A549 (cell line): Measurements from ENCODE around the gene ZFHX3. TPM values are rescaled to one million over a fixed set of nuclear protein-coding genes. Genes with fewer than 3 reads are reported as not detected.
A peak's percentile ranks its signal among the peaks of the same experiment; 100 is the strongest.

Experiments used
- ATAC-seq, 2 experiments: fragments of 200-7000 bp in 1 of 2; fragments of >200 bp in 1 of 2; cut with Nextera tagmentation in 1 of 2; cut with Tn5 transposase in 1 of 2; 3 replicates each; pipeline versions ENCODE4 v1.8.0 to v1.9.1; 2018 to 2020; ENCODE audit warnings: mild to moderate bottlenecking in 1 of 2, moderate library complexity in 1 of 2
- CTCF ChIA-PET: fragments of 300-600 bp; sonication (Branson Sonifier 250); formaldehyde crosslinking; extraction: SDS; loops from one replicate; lab custom pipeline; 2021; ENCODE audit warnings: antibody characterized with exemption, inconsistent platforms; lab: Yijun Ruan, JAX
- POLR2A ChIA-PET: fragments of 350-600 bp; formaldehyde crosslinking; extraction: SDS; loops from one replicate; lab custom pipeline; 2021; ENCODE audit warnings: antibody characterized with exemption, inconsistent platforms; lab: Yijun Ruan, JAX
- DNase-seq, 2 experiments: peaks; one replicate each; pipeline versions ENCODE4 v3.0.0 to v3.0.0-alpha.2; 2011 to 2016; ENCODE audit warnings: low read depth in 1 of 2, low spot score in 1 of 2
- FAIRE-seq: peaks from 2 replicates; lab custom pipeline; 2011; peaks lifted over from hg19 to GRCh38; lab: Jason Lieb, UNC
- H3K27ac ChIP-seq, 2 experiments: fragments of >200 bp; sonication (Bioruptor Twin); formaldehyde crosslinking; 3 replicates each; pipeline ENCODE4 v1.5.1; 2016 to 2017
- H3K4me1 ChIP-seq: fragments of >200 bp; sonication (Bioruptor Twin); formaldehyde crosslinking; 3 replicates; pipeline ENCODE4 v1.6.1; 2016
- H3K4me2 ChIP-seq: fragments of >200 bp; sonication (Bioruptor Twin); formaldehyde crosslinking; 3 replicates; pipeline ENCODE4 v1.6.1; 2016
- H3K4me3 ChIP-seq: fragments of >200 bp; sonication (Bioruptor Twin); formaldehyde crosslinking; 3 replicates; pipeline ENCODE4 v1.5.1; 2016
- H3K9me3 ChIP-seq: fragments of >200 bp; sonication (Bioruptor Twin); formaldehyde crosslinking; 3 replicates; pipeline ENCODE4 v1.6.1; 2016
- BHLHE40 ChIP-seq: IDR thresholded peaks from 2 replicates; pipeline ENCODE4 v1.6.1; 2012; ENCODE audit warnings: low read depth, low read length, inconsistent platforms
- CBX2 ChIP-seq: fragments of 200-600 bp; sonication (generic); IDR thresholded peaks from 2 replicates; pipeline ENCODE4 v1.6.1; 2016; ENCODE audit warnings: low read depth, mild to moderate bottlenecking, borderline replicate concordance
- CHD4 ChIP-seq: fragments of 200-600 bp; sonication (generic); IDR thresholded peaks from 2 replicates; pipeline ENCODE4 v1.6.1; 2016; ENCODE audit warnings: antibody characterized with exemption, mild to moderate bottlenecking, borderline replicate concordance
- EHF ChIP-seq: fragments of 250-450 bp; sonication (Bioruptor Pico); IDR thresholded peaks from 2 replicates; pipeline ENCODE4 v1.5.0; 2020; ENCODE audit warnings: mild to moderate bottlenecking
- EP300 ChIP-seq, 2 experiments: fragments of >200 bp; sonication (Bioruptor Twin); formaldehyde crosslinking; IDR thresholded peaks; 2 replicates in 1 of 2; 3 replicates in 1 of 2; pipeline ENCODE4 v1.6.1; 2016 to 2017
- GATA3 ChIP-seq: IDR thresholded peaks from 2 replicates; pipeline ENCODE4 v1.6.1; 2012; ENCODE audit warnings: borderline replicate concordance
- HES2 ChIP-seq: fragments of >200 bp; sonication (Bioruptor Twin); formaldehyde crosslinking; IDR thresholded peaks from 2 replicates; pipeline ENCODE4 v1.6.1; 2016
- HOXB5 ChIP-seq: fragments of 250-450 bp; sonication (Bioruptor Pico); IDR thresholded peaks from 2 replicates; pipeline ENCODE4 v1.5.0; 2020; ENCODE audit warnings: mild to moderate bottlenecking, moderate library complexity
- JUN ChIP-seq, 2 experiments: fragments of >200 bp; sonication (Bioruptor Twin); formaldehyde crosslinking; IDR thresholded peaks; 2 replicates in 1 of 2; 3 replicates in 1 of 2; pipeline ENCODE4 v1.6.1; 2016 to 2017
- JUNB ChIP-seq: fragments of >200 bp; sonication (Bioruptor Twin); formaldehyde crosslinking; IDR thresholded peaks from 2 replicates; pipeline ENCODE4 v1.6.1; 2016
- KDM1A ChIP-seq: fragments of 200-600 bp; sonication (generic); IDR thresholded peaks from 2 replicates; pipeline ENCODE4 v1.6.1; 2016; ENCODE audit warnings: low read depth, mild to moderate bottlenecking
- MAFK ChIP-seq: fragments of 450-650 bp; IDR thresholded peaks from 2 replicates; pipeline ENCODE4 v1.6.1; 2014; ENCODE audit not compliant: partially characterized antibody
- MAX ChIP-seq: IDR thresholded peaks from 2 replicates; pipeline ENCODE4 v1.6.1; 2012
- NFE2L2 ChIP-seq: fragments of 150-350 bp; conservative IDR thresholded peaks from 2 replicates; pipeline ENCODE4 v1.6.1; 2014; ENCODE audit warnings: low read length
- NPAS2 ChIP-seq: fragments of 250-450 bp; sonication (Bioruptor Pico); IDR thresholded peaks from 2 replicates; pipeline ENCODE4 v1.8.0; 2022; ENCODE audit warnings: mild to moderate bottlenecking, moderate library complexity, borderline replicate concordance
- NR3C1 ChIP-seq: fragments of >200 bp; sonication (Bioruptor Twin); formaldehyde crosslinking; IDR thresholded peaks from 3 replicates; pipeline ENCODE4 v1.6.1; 2017
- PBX3 ChIP-seq: IDR thresholded peaks from 2 replicates; pipeline ENCODE4 v1.6.1; 2012
- RAD21 ChIP-seq, 2 experiments: fragments of >200 bp in 1 of 2; sonication (Bioruptor Twin) in 1 of 2; formaldehyde crosslinking in 1 of 2; IDR thresholded peaks in 1 of 2; conservative IDR thresholded peaks in 1 of 2; 2 replicates in 1 of 2; 3 replicates in 1 of 2; pipeline ENCODE4 v1.6.1; 2012 to 2018; ENCODE audit warnings: inconsistent platforms in 1 of 2
- RCOR1 ChIP-seq: fragments of 150-350 bp; IDR thresholded peaks from 2 replicates; pipeline ENCODE4 v1.6.1; 2014; ENCODE audit warnings: antibody characterized with exemption, low read length, low read depth
- RFX5 ChIP-seq: fragments of 450-650 bp; IDR thresholded peaks from 2 replicates; pipeline ENCODE4 v1.7.1; 2014; ENCODE audit warnings: antibody characterized with exemption, mild to moderate bottlenecking, moderate library complexity
- ZC3H11A ChIP-seq: fragments of 450-650 bp; IDR thresholded peaks from 2 replicates; pipeline ENCODE4 v1.6.1; 2014; ENCODE audit warnings: antibody characterized with exemption, mild to moderate bottlenecking
- ZFP36 ChIP-seq: fragments of 450-650 bp; IDR thresholded peaks from 2 replicates; pipeline ENCODE4 v1.6.1; 2014; ENCODE audit warnings: borderline replicate concordance; ENCODE audit not compliant: partially characterized antibody
- ZNF302 ChIP-seq: fragments of 250-450 bp; sonication (Bioruptor Pico); IDR thresholded peaks from 2 replicates; pipeline ENCODE4 v1.9.0; 2021; ENCODE audit warnings: inconsistent platforms, mild to moderate bottlenecking, moderate library complexity
- WGBS: methylation state at CpG from one replicate; pipeline ENCODE4 v1.1.6; 2017; ENCODE audit errors: missing lambda C conversion rate; 5-methylcytosine and 5-hydroxymethylcytosine counted together
- polyA plus RNA-seq, 4 experiments: library from polyadenylated mRNA; depleted of rRNA in 3 of 4; stranded (reverse); fragments of >200 nt; fragmentation: RNase III in 1 of 4; extraction: RNeasy Plus Mini Kit Qiagen cat#74134 plus additional on column Dnase treatment in 1 of 4; gene quantifications; 2 replicates in 3 of 4; 3 replicates in 1 of 4; pipeline ENCODE4 v1.2.3, GENCODE V29; 2011 to 2017

ZFHX3 gene
- polyA plus RNA-seq, 2 of the 4 experiments (the other 2 are of a cell fraction): 3.9 to 6.5 TPM

- CTCF ChIA-PET: interaction anchor here (0.9 to 2.0 kb wide), 4 partner anchors 9 to 159 kb away, joined by 3 to 5 read pairs (median 4); no protein-coding TSS in a partner anchor
- 89% methylated on average over 14 of the region's 14 CpGs for WGBS
- FAIRE-seq: no peak
These were observed 9.9 kb downstream of the ZFHX3 start for GRCh38 chr16:73037845-73038570.

GRCh38 chr16:73037331-73037745 lies 10.6 kb downstream of the ZFHX3 start:
- no peak for DNase-seq
- CTCF ChIA-PET: interaction anchor here (1.1 to 1.3 kb wide), 2 partner anchors 12 to 159 kb away, joined by 3 to 4 read pairs; no protein-coding TSS in a partner anchor
- 68% methylated on average over 5 of the region's 5 CpGs for WGBS
- peaks cover 55% of the 10 kb centered on the region for H3K4me1 ChIP-seq
- no peak overlapping the region for H3K4me3 ChIP-seq
- FAIRE-seq: no peak
- TF ChIP-seq JUN (IDR thresholded peaks at IDR 0.05) (no peak), PBX3 (no peak), MAX (no peak), HES2 (no peak), RAD21 (conservative IDR thresholded peaks at IDR 0.05 in 1 of 2, IDR thresholded peaks at IDR 0.05 in 1 of 2) (no peak), ZC3H11A (no peak), CBX2 (no peak), NR3C1 (no peak)
- TF ChIP-seq, all 56 proteins: peak for 0
- peak in 1 of 2 experiments; percentile 18; a peak in 1 of 6 replicates for ATAC-seq
- Histone ChIP-seq H3K27ac (peak overlapping the region in 1 of 2 experiments; percentile 28; a peak in 1 of 6 replicates), H3K4me2 (0 out of 3 replicates have a peak overlapping the region, but pooled peaks have one; percentile 5), H3K9me3 (no peaks in the 10 kb centered on the region)
- POLR2A ChIA-PET: interaction anchor here (1.0 kb wide), 1 partner anchor 18 kb away, joined by 4 read pairs; no protein-coding TSS in a partner anchor

More at GRCh38 chr16:73037845-73038570, 9.9 kb downstream of the ZFHX3 start:
- peak overlapping the region in 1 of 2 experiments; percentile 38; a peak in 2 of 6 replicates for H3K27ac ChIP-seq
- peaks cover 50% of the 10 kb centered on the region for H3K4me1 ChIP-seq
- H3K9me3 ChIP-seq: no peaks in the 10 kb centered on the region
- POLR2A ChIA-PET: interaction anchor here (0.6 to 1.0 kb wide), 2 partner anchors 17 to 31 kb away, joined by 4 read pairs; no protein-coding TSS in a partner anchor
- H3K4me2 ChIP-seq: 0 out of 3 replicates have a peak overlapping the region, but pooled peaks have one; percentile 5
- no peak for DNase-seq
- no peak for TF ChIP-seq RCOR1
- TF ChIP-seq CHD4: no peak
- TF ChIP-seq BHLHE40: no peak
- TF ChIP-seq HOXB5 (CRISPR knock-in tag): no peak
- no peak for TF ChIP-seq NFE2L2
- no peak for TF ChIP-seq MAFK
- no peak for TF ChIP-seq NR3C1
- TF ChIP-seq RFX5: no peak
- no peak for TF ChIP-seq ZNF302 (CRISPR knock-in tag)
- no peak for TF ChIP-seq ZFP36
- TF ChIP-seq KDM1A: no peak
- no peak for TF ChIP-seq MAX
- no peak for TF ChIP-seq JUNB
- no peak for TF ChIP-seq GATA3
- TF ChIP-seq EP300 (IDR thresholded peaks at IDR 0.05): no peak
- TF ChIP-seq EHF (CRISPR knock-in tag): no peak
- no peak for TF ChIP-seq NPAS2 (CRISPR knock-in tag)
- TF ChIP-seq, all 56 proteins: peak for 0
- no peak for ATAC-seq
- H3K4me3 ChIP-seq: no peak overlapping the region
